Measurements from ENCODE around the gene GNL3.

Gene GNL3

GRCh38 chr3:52690560-52690959 lies 4.7 kb downstream of the GNL3 start:
- no peak for DNase-seq

- no peak for DNase-seq
Observed at GRCh38 chr3:52693071-52693470, 7.2 kb downstream of the GNL3 start.

- no peak for DNase-seq
Observed at GRCh38 chr3:52694528-52695189, 8.8 kb downstream of the GNL3 start.

- no peak for DNase-seq
Observed at GRCh38 chr3:52695798-52696671, 10.2 kb downstream of the GNL3 start.

GRCh38 chr3:52696830-52697631 lies 11.2 kb downstream of the GNL3 start:
- DNase-seq, result no peak

- no peak for DNase-seq
Observed at GRCh38 chr3:52697632-52697965, 11.8 kb downstream of the GNL3 start.

- no peak for DNase-seq
Observed at GRCh38 chr3:52703341-52703740, 17.5 kb downstream of the GNL3 start.

GRCh38 chr3:52704611-52705437 lies 19.0 kb downstream of the GNL3 start:
- DNase-seq, result peak in 1 of 2 experiments; percentile 23

- no peak for DNase-seq
Observed at GRCh38 chr3:52705438-52705687, 19.5 kb downstream of the GNL3 start.

GRCh38 chr3:52705688-52706686 lies 20.2 kb downstream of the GNL3 start, which contains the start of the genes GLT8D1 and SPCS1:
Gene GLT8D1 (minus strand): TSS chr3:52705791. CDS start chr3:52700460, 5,331 bp downstream.
Gene SPCS1 (plus strand): TSS chr3:52706106. CDS start chr3:52706247, 141 bp downstream.
- peak; percentile 86 to 87 for DNase-seq

GRCh38 chr3:52707585-52707984 lies 21.8 kb downstream of the GNL3 start:
- DNase-seq, result no peak

- no peak for DNase-seq
Observed at GRCh38 chr3:52710512-52710911, 24.7 kb downstream of the GNL3 start.

GRCh38 chr3:52712291-52713212 lies 26.7 kb downstream of the GNL3 start:
- DNase-seq, result no peak

- no peak for DNase-seq
Observed at GRCh38 chr3:52714335-52715302, 28.8 kb downstream of the GNL3 start.

- peak in 1 of 2 experiments; percentile 10 for DNase-seq
Observed at GRCh38 chr3:52715714-52716305, 30.0 kb downstream of the GNL3 start.

GRCh38 chr3:52719618-52720017 lies 33.8 kb downstream of the GNL3 start:
- DNase-seq, result no peak

GRCh38 chr3:52721002-52721729 lies 35.3 kb downstream of the GNL3 start:
- peak; percentile 99 for DNase-seq

- no peak for DNase-seq
Observed at GRCh38 chr3:52721730-52722008, 35.8 kb downstream of the GNL3 start.
